ENCODE measurements around the gene MDGA2. TPM values are rescaled to one million over a fixed set of nuclear protein-coding genes. Genes with fewer than 3 reads are reported as not detected.

Gene MDGA2
- total RNA-seq, 6 experiments from 2014 or later = 0.17 to 0.53 (median 0.27) TPM; not detected in 3

- no peak for ATAC-seq
- no peaks in the 10 kb centered on the region for H3K4me1 ChIP-seq
- intact Hi-C loops (cut with DNase I) = no loop called here
- no peaks in the 10 kb centered on the region for H3K27me3 ChIP-seq
- no peak for TF ChIP-seq CTCF (IDR thresholded peaks at IDR 0.05)
- TF ChIP-seq POLR2A (IDR thresholded peaks at IDR 0.05) = no peak
- DNase-seq = no peak
- no peak overlapping the region for H3K27ac ChIP-seq
- H3K4me3 ChIP-seq = no peak overlapping the region
- no peaks in the 10 kb centered on the region for H3K36me3 ChIP-seq
- no peaks in the 10 kb centered on the region for H3K9me3 ChIP-seq
These were observed 780.9 kb downstream of the MDGA2 start for GRCh38 chr14:46894476-46894875.

- ATAC-seq = no peak
- intact Hi-C loops (cut with DNase I) = no loop called here
- Histone ChIP-seq H3K4me3 (no peak overlapping the region), H3K27ac (no peak overlapping the region), H3K27me3 (no peaks in the 10 kb centered on the region), H3K36me3 (no peaks in the 10 kb centered on the region), H3K4me1 (no peaks in the 10 kb centered on the region), H3K9me3 (no peaks in the 10 kb centered on the region)
- 50% methylated on average over 1 of the region's 1 CpG for WGBS (ENCODE audit: insufficient coverage, low coverage, low lambda C conversion rate, missing lambda C conversion rate)
- TF ChIP-seq POLR2A (IDR thresholded peaks at IDR 0.05) = no peak
- TF ChIP-seq CTCF (IDR thresholded peaks at IDR 0.05) = no peak
- DNase-seq = no peak
These were observed 788.3 kb downstream of the MDGA2 start for GRCh38 chr14:46887144-46887543.

GRCh38 chr14:46885566-46885965 lies 789.8 kb downstream of the MDGA2 start:
- 87% methylated on average over 3 of the region's 3 CpGs for WGBS (ENCODE audit: insufficient coverage, low coverage, low lambda C conversion rate, missing lambda C conversion rate)
- intact Hi-C loops (cut with DNase I) = no loop called here
- Histone ChIP-seq H3K9me3 (no peaks in the 10 kb centered on the region), H3K4me3 (no peak overlapping the region), H3K4me1 (no peaks in the 10 kb centered on the region), H3K27me3 (no peaks in the 10 kb centered on the region), H3K27ac (no peak overlapping the region), H3K36me3 (no peaks in the 10 kb centered on the region)
- no peak for ATAC-seq
- TF ChIP-seq CTCF (IDR thresholded peaks at IDR 0.05) (no peak), POLR2A (IDR thresholded peaks at IDR 0.05) (no peak)
- DNase-seq = no peak

GRCh38 chr14:46861753-46862152 lies 813.7 kb downstream of the MDGA2 start:
- Histone ChIP-seq H3K27ac (no peak overlapping the region), H3K9me3 (no peaks in the 10 kb centered on the region), H3K36me3 (no peaks in the 10 kb centered on the region), H3K4me1 (no peaks in the 10 kb centered on the region), H3K27me3 (no peaks in the 10 kb centered on the region), H3K4me3 (no peak overlapping the region)
- TF ChIP-seq POLR2A (IDR thresholded peaks at IDR 0.05) (no peak), CTCF (IDR thresholded peaks at IDR 0.05) (no peak)
- ATAC-seq (no peak), DNase-seq (no peak)
- intact Hi-C loops (cut with DNase I) = no loop called here

GRCh38 chr14:46840944-46841720 lies 834.3 kb downstream of the MDGA2 start:
- Histone ChIP-seq H3K36me3 (no peaks in the 10 kb centered on the region), H3K4me3 (no peak overlapping the region), H3K27me3 (no peaks in the 10 kb centered on the region), H3K27ac (no peak overlapping the region), H3K4me1 (no peaks in the 10 kb centered on the region), H3K9me3 (no peaks in the 10 kb centered on the region)
- no peak for ATAC-seq
- TF ChIP-seq CTCF (IDR thresholded peaks at IDR 0.05) = no peak
- TF ChIP-seq POLR2A (IDR thresholded peaks at IDR 0.05) = no peak
- no peak for DNase-seq
- intact Hi-C loops (cut with DNase I) = no loop called here
- 75% methylated on average over 11 of the region's 11 CpGs for WGBS (ENCODE audit: insufficient coverage, low coverage, low lambda C conversion rate, missing lambda C conversion rate)

Measured in right lobe of liver (tissue), 6 donors.